Peyer's patch (tissue), 4 donors: ENCODE results near the gene SRGAP1. TPM values are rescaled to one million over a fixed set of nuclear protein-coding genes. Genes with fewer than 3 reads are reported as not detected.

Experiments used
- DNase-seq, 3 donors: peaks; one replicate each; pipeline ENCODE4 v3.0.0-alpha.2; 2017 to 2019
- H3K27ac ChIP-seq, 4 donors: fragments of 200-600 bp; sonication (generic); one replicate each; pipeline ENCODE4 v1.5.1; 2016 to 2019
- H3K27me3 ChIP-seq, 2 donors: fragments of 200-600 bp; sonication (generic); one replicate each; pipeline ENCODE4 v1.5.1; 2019
- H3K36me3 ChIP-seq, 3 donors: fragments of 200-600 bp; sonication (generic); one replicate each; pipeline ENCODE4 v1.5.1; 2016 to 2019
- H3K4me1 ChIP-seq, 4 donors: fragments of 200-600 bp; sonication (generic); one replicate each; pipeline ENCODE4 v1.5.1; 2016 to 2019
- H3K4me3 ChIP-seq, 4 donors: fragments of 200-600 bp; sonication (generic); 1 replicate in 3 of 4; 2 replicates in 1 of 4; pipeline ENCODE4 v1.5.1; 2016 to 2019; ENCODE audit warnings: mild to moderate bottlenecking in 1 of 4
- H3K9me3 ChIP-seq, 4 donors: fragments of 200-600 bp; sonication (generic); one replicate each; pipeline ENCODE4 v1.5.1; 2016 to 2019; ENCODE audit warnings: mild to moderate bottlenecking in 1 of 4
- CTCF ChIP-seq, 6 experiments: fragments of 450-650 bp in 4 of 6; fragments of 200-600 bp in 2 of 6; sonication (generic) in 1 of 6; IDR thresholded peaks; one replicate each; pipeline ENCODE4 v1.5.1; 2017 to 2019; ENCODE audit warnings: antibody characterized with exemption in 6 of 6, mild to moderate bottlenecking in 3 of 6, moderate library complexity in 1 of 6
- POLR2A ChIP-seq, 2 donors: fragments of 450-650 bp; IDR thresholded peaks; one replicate each; pipeline ENCODE4 v1.5.1; 2017; ENCODE audit warnings: antibody characterized with exemption in 2 of 2, mild to moderate bottlenecking in 2 of 2, moderate library complexity in 2 of 2
- total RNA-seq, 4 donors: library from RNA; depleted of rRNA; stranded (reverse); fragments of >200 nt; gene quantifications; one replicate each; pipeline ENCODE4 v1.1.0, GENCODE V29; 2016

Gene SRGAP1
- total RNA-seq, 4 donors from 2014 or later: 5.8 to 92.4 (median 16.4) TPM

GRCh38 chr12:63930971-63931370 lies 86.5 kb downstream of the SRGAP1 start:
- Histone ChIP-seq H3K27me3 (no peaks in the 10 kb centered on the region), H3K36me3 (no peaks in the 10 kb centered on the region), H3K9me3 (no peaks in the 10 kb centered on the region), H3K27ac (no peak overlapping the region), H3K4me1 (no peaks in the 10 kb centered on the region), H3K4me3 (no peak overlapping the region)
- TF ChIP-seq CTCF (IDR thresholded peaks at IDR 0.05): no peak
- TF ChIP-seq POLR2A (IDR thresholded peaks at IDR 0.05): no peak
- no peak for DNase-seq

GRCh38 chr12:63931703-63932102 lies 87.2 kb downstream of the SRGAP1 start:
- no peak for TF ChIP-seq POLR2A (IDR thresholded peaks at IDR 0.05)
- TF ChIP-seq CTCF (IDR thresholded peaks at IDR 0.05): no peak
- H3K36me3 ChIP-seq: no peaks in the 10 kb centered on the region
- no peaks in the 10 kb centered on the region for H3K4me1 ChIP-seq
- no peaks in the 10 kb centered on the region for H3K9me3 ChIP-seq
- H3K27me3 ChIP-seq: no peaks in the 10 kb centered on the region
- H3K27ac ChIP-seq: no peak overlapping the region
- DNase-seq: no peak
- no peak overlapping the region for H3K4me3 ChIP-seq

GRCh38 chr12:63934936-63935335 lies 90.4 kb downstream of the SRGAP1 start:
- H3K36me3 ChIP-seq: no peaks in the 10 kb centered on the region
- no peak for DNase-seq
- H3K9me3 ChIP-seq: no peaks in the 10 kb centered on the region
- no peak overlapping the region for H3K4me3 ChIP-seq
- no peak for TF ChIP-seq CTCF (IDR thresholded peaks at IDR 0.05)
- no peak for TF ChIP-seq POLR2A (IDR thresholded peaks at IDR 0.05)
- no peaks in the 10 kb centered on the region for H3K27me3 ChIP-seq
- no peaks in the 10 kb centered on the region for H3K4me1 ChIP-seq
- H3K27ac ChIP-seq: no peak overlapping the region

GRCh38 chr12:63935361-63935760 lies 90.9 kb downstream of the SRGAP1 start:
- Histone ChIP-seq H3K4me3 (no peak overlapping the region), H3K27ac (no peak overlapping the region), H3K36me3 (no peaks in the 10 kb centered on the region), H3K4me1 (no peaks in the 10 kb centered on the region), H3K9me3 (no peaks in the 10 kb centered on the region), H3K27me3 (no peaks in the 10 kb centered on the region)
- no peak for DNase-seq
- TF ChIP-seq POLR2A (IDR thresholded peaks at IDR 0.05): no peak
- TF ChIP-seq CTCF (IDR thresholded peaks at IDR 0.05): no peak

- H3K4me1 ChIP-seq: no peaks in the 10 kb centered on the region
- H3K4me3 ChIP-seq: no peak overlapping the region
- H3K36me3 ChIP-seq: no peaks in the 10 kb centered on the region
- TF ChIP-seq POLR2A (IDR thresholded peaks at IDR 0.05) (no peak), CTCF (IDR thresholded peaks at IDR 0.05) (no peak)
- no peaks in the 10 kb centered on the region for H3K27me3 ChIP-seq
- DNase-seq: no peak
- no peaks in the 10 kb centered on the region for H3K9me3 ChIP-seq
- no peak overlapping the region for H3K27ac ChIP-seq
Measured at GRCh38 chr12:63937378-63938316, 93.1 kb downstream of the SRGAP1 start.
